B cell (primary cell): ENCODE results near the gene LKAAEAR1. TPM values are rescaled to one million over a fixed set of nuclear protein-coding genes. Genes with fewer than 3 reads are reported as not detected.

Experiments
- ATAC-seq: fragments of 200-7000 bp; cut with Tn5 transposase; one replicate; pipeline ENCODE4 v1.10.0; 2021; ENCODE audit warnings: low read depth, mild to moderate bottlenecking, moderate number of reproducible peaks, moderate library complexity
- CTCF ChIA-PET: fragments of 350-600 bp; sonication (Branson Sonifier 250); formaldehyde crosslinking; loops from one replicate; lab custom pipeline; 2021; ENCODE audit warnings: antibody characterized with exemption, inconsistent platforms; lab: Charles Lee
- POLR2A ChIA-PET: fragments of 350-600 bp; sonication (Branson Sonifier 250); formaldehyde crosslinking; loops from one replicate; lab custom pipeline; 2021; ENCODE audit warnings: antibody characterized with exemption; lab: Charles Lee
- DNase-seq: peaks from one replicate; pipeline ENCODE4 v3.0.0; 2013
- H2AFZ ChIP-seq: 2 replicates; pipeline ENCODE4 v1.6.1; 2012; ENCODE audit warnings: mild to moderate bottlenecking, low read depth, low read length; ENCODE audit not compliant: insufficient read depth, poor library complexity, severe bottlenecking
- H3K27ac ChIP-seq, 2 donors: 1 replicate in 1 of 2; 2 replicates in 1 of 2; pipeline ENCODE4 v1.5.1; 2012 to 2013; ENCODE audit warnings: low read length in 2 of 2, mild to moderate bottlenecking in 2 of 2, moderate library complexity in 1 of 2
- H3K27me3 ChIP-seq, 4 experiments: fragments of 200-600 bp in 1 of 4; sonication (generic) in 1 of 4; replicated peaks in 1 of 4; 1 replicate in 2 of 4; 2 replicates in 2 of 4; pipeline versions ENCODE4 v1.6.1 to v1.7.0; 2013 to 2016; ENCODE audit warnings: low read length in 3 of 4, mild to moderate bottlenecking in 2 of 4, mixed read lengths in 1 of 4, moderate library complexity in 1 of 4; ENCODE audit not compliant: insufficient read depth in 4 of 4, control insufficient read depth in 3 of 4; ENCODE audit errors: control extremely low read depth in 1 of 4
- H3K36me3 ChIP-seq, 2 experiments: replicated peaks in 1 of 2; 1 replicate in 1 of 2; 2 replicates in 1 of 2; pipeline versions ENCODE4 v1.6.1 to v1.7.1; 2013; ENCODE audit warnings: low read length in 1 of 2; ENCODE audit not compliant: insufficient read depth in 2 of 2, control insufficient read depth in 1 of 2; ENCODE audit errors: control extremely low read depth in 1 of 2, extremely low read depth in 1 of 2
- H3K4me1 ChIP-seq, 2 donors: fragments of 200-600 bp in 1 of 2; sonication (generic) in 1 of 2; 1 replicate in 1 of 2; 2 replicates in 1 of 2; pipeline versions ENCODE4 v1.5.1 to v1.6.1; 2013 to 2017; ENCODE audit warnings: low read length in 2 of 2; ENCODE audit not compliant: control insufficient read depth in 2 of 2, insufficient read depth in 2 of 2
- H3K4me2 ChIP-seq: replicated peaks from 2 replicates; pipeline ENCODE3; 2012; ENCODE audit warnings: mild to moderate bottlenecking, low read depth, low read length; ENCODE audit not compliant: poor library complexity, severe bottlenecking
- H3K4me3 ChIP-seq, 5 experiments: fragments of 200-600 bp in 1 of 5; sonication (generic) in 1 of 5; 1 replicate in 3 of 5; 2 replicates in 2 of 5; pipeline versions ENCODE4 v1.5.1 to v1.7.0; 2011 to 2016; ENCODE audit warnings: low read length in 4 of 5, mild to moderate bottlenecking in 4 of 5, low read depth in 2 of 5, control low read depth in 1 of 5, moderate library complexity in 1 of 5; ENCODE audit not compliant: insufficient read depth in 1 of 5; ENCODE audit errors: control extremely low read depth in 1 of 5, extremely low read depth in 1 of 5
- H3K79me2 ChIP-seq: fragments of 200-600 bp; sonication (generic); one replicate; pipeline ENCODE4 v1.6.0; 2016; ENCODE audit warnings: low read length; ENCODE audit not compliant: control insufficient read depth, insufficient read depth
- H3K9ac ChIP-seq: fragments of 200-600 bp; sonication (generic); 2 replicates; pipeline ENCODE4 v1.6.1; 2017; ENCODE audit warnings: mild to moderate bottlenecking, low read length, moderate library complexity
- H3K9me3 ChIP-seq, 3 donors: one replicate each; pipeline versions ENCODE4 v1.6.1 to v1.7.1; 2013; ENCODE audit warnings: low read length in 2 of 3; ENCODE audit not compliant: control insufficient read depth in 2 of 3, insufficient read depth in 1 of 3; ENCODE audit errors: control extremely low read depth in 1 of 3
- H4K20me1 ChIP-seq: 2 replicates; pipeline ENCODE4 v1.6.0; 2012; ENCODE audit warnings: mild to moderate bottlenecking, low read length; ENCODE audit not compliant: insufficient read depth, control insufficient read depth, poor library complexity, severe bottlenecking
- H3K27ac Mint-ChIP-seq: one replicate; pipeline ENCODE4 v1.8.0; 2021; ENCODE audit warnings: mixed read lengths
- H3K27me3 Mint-ChIP-seq: one replicate; pipeline ENCODE4 v1.8.0; 2021; ENCODE audit warnings: mixed read lengths
- H3K4me1 Mint-ChIP-seq: one replicate; pipeline ENCODE4 v1.8.0; 2021; ENCODE audit warnings: mixed read lengths
- H3K4me3 Mint-ChIP-seq: one replicate; pipeline ENCODE4 v1.8.0; 2021; ENCODE audit warnings: mixed read lengths
- H3K9me3 Mint-ChIP-seq: one replicate; pipeline ENCODE4 v1.8.0; 2022; ENCODE audit warnings: mixed read lengths; ENCODE audit not compliant: insufficient read depth
- CTCF ChIP-seq: fragments of 200-600 bp; IDR thresholded peaks from one replicate; pipeline ENCODE4 v1.8.0; 2022; ENCODE audit warnings: antibody characterized with exemption, mild to moderate bottlenecking
- EZH2 ChIP-seq: IDR thresholded peaks from 2 replicates; pipeline ENCODE4 v1.6.1; 2012; ENCODE audit warnings: borderline replicate concordance, low read depth, mild to moderate bottlenecking, moderate library complexity, low read length; ENCODE audit not compliant: insufficient read depth, poor library complexity, severe bottlenecking
- WGBS: methylation state at CpG from one replicate; pipeline ENCODE4 v1.1.5; 2013; ENCODE audit warnings: missing lambda C conversion rate; ENCODE audit not compliant: insufficient coverage; 5-methylcytosine and 5-hydroxymethylcytosine counted together
- intact Hi-C: fragments of 100-400 bp; cut with micrococcal nuclease; formaldehyde crosslinking; loops from one replicate; pipeline ENCODE4 v1.10.0; 2022
- polyA plus RNA-seq: library from polyadenylated mRNA; depleted of rRNA; stranded (reverse); fragments of >200 nt; gene quantifications from 2 replicates; pipeline ENCODE4 v1.2.3, GENCODE V29; 2012
- total RNA-seq, 2 donors: library from RNA; stranded (reverse); fragments of 120-200 nt in 1 of 2; gene quantifications; 1 replicate in 1 of 2; 2 replicates in 1 of 2; pipeline versions ENCODE4 v1.2.3 to v1.2.4, GENCODE V29; 2013 to 2022

The LKAAEAR1 gene
- total and polyA plus RNA-seq, 2 donors (not counting 1 experiment from before 2014, with no cell fraction given), result 1.9 TPM; not detected in 1

- Histone ChIP-seq H3K27ac (peak within 1 kb of the TSS; percentile 66 to 78), H3K4me3 (peak within 1 kb of the TSS in 3 of 5 experiments; percentile 19 to 24 (median 21)), H3K4me2 (peak within 1 kb of the TSS; percentile 66), H3K27me3 (peaks cover 0 to 14% (median 0%) of the 10 kb centered on the region in 4 experiments), H3K79me2 (no peaks in the 10 kb centered on the region), H3K9ac (peak within 1 kb of the TSS; percentile 7), H3K9me3 (no peaks in the 10 kb centered on the region), H3K36me3 (no peaks in the 10 kb centered on the region), H2AFZ (peak within 1 kb of the TSS; percentile 69), H3K4me1 (peaks cover 20 to 45% of the 10 kb centered on the region in 2 donors), H4K20me1 (no peaks in the 10 kb centered on the region)
- TF ChIP-seq EZH2 (no peak), CTCF (no peak)
- peak within 1 kb of the TSS; percentile 92 for H3K27ac Mint-ChIP-seq
- peak within 1 kb of the TSS; percentile 80 for H3K4me3 Mint-ChIP-seq
- ChIA-PET POLR2A (interaction anchor here (0.8 to 1.1 kb wide), 3 partner anchors 23 to 43 kb away, joined by 3 read pairs; partner anchors contain the start of gene LKAAEAR1), CTCF (interaction anchor here (0.6 to 4.6 kb wide), 9 partner anchors 7 to 68 kb away, joined by 3 to 23 read pairs (median 4); partner anchors contain the start of genes LKAAEAR1 and RGS19)
- DNase-seq (peak; percentile 64), ATAC-seq (peak; percentile 70)
- H3K9me3 Mint-ChIP-seq, result no peaks in the 10 kb centered on the region
- peaks cover 36% of the 10 kb centered on the region for H3K4me1 Mint-ChIP-seq
- 64% methylated on average over 20 of the region's 22 CpGs for WGBS
- H3K27me3 Mint-ChIP-seq, result no peaks in the 10 kb centered on the region
- intact Hi-C loops, result no loop called here
Measured at GRCh38 chr20:64106981-64107735, 23.0 kb upstream of the LKAAEAR1 start, which contains the start of gene NPBWR2. TSS of gene NPBWR2 (minus strand) at chr20:64107565. CDS start at chr20:64106831, 734 bp downstream.

GRCh38 chr20:64106435-64106961 is 22.3 kb upstream of the LKAAEAR1 start:
- Histone ChIP-seq H3K27me3 (peaks cover 0 to 18% (median under 1%) of the 10 kb centered on the region in 4 experiments), H3K4me1 (peaks cover 25 to 43% of the 10 kb centered on the region in 2 donors), H3K9me3 (no peaks in the 10 kb centered on the region), H3K27ac (no peak overlapping the region), H3K36me3 (no peaks in the 10 kb centered on the region), H3K4me3 (no peak overlapping the region), H3K79me2 (peaks cover 1% of the 10 kb centered on the region), H2AFZ (no peak overlapping the region), H3K4me2 (no peak overlapping the region), H3K9ac (no peak overlapping the region), H4K20me1 (no peaks in the 10 kb centered on the region)
- intact Hi-C loops, result no loop called here
- POLR2A ChIA-PET, result no interaction called here
- TF ChIP-seq EZH2 (no peak), CTCF (no peak)
- WGBS, result 98% methylated on average over 28 of the region's 28 CpGs
- Mint-ChIP-seq H3K9me3 (no peaks in the 10 kb centered on the region), H3K4me1 (peaks cover 34% of the 10 kb centered on the region), H3K4me3 (peak overlapping the region; percentile 1), H3K27ac (peak overlapping the region; percentile 12), H3K27me3 (no peaks in the 10 kb centered on the region)
- ATAC-seq (no peak), DNase-seq (no peak)
- CTCF ChIA-PET, result interaction anchor here (0.6 to 2.3 kb wide), 4 partner anchors 11 to 37 kb away, joined by 3 to 12 read pairs (median 4); partner anchors contain the start of gene LKAAEAR1
